Measurements from ENCODE around the gene SGMS1. TPM values are rescaled to one million over a fixed set of nuclear protein-coding genes. Genes with fewer than 3 reads are reported as not detected.

SGMS1 gene
- total RNA-seq, 1 experiment from 2014 or later: 24.7 TPM

DNA sequence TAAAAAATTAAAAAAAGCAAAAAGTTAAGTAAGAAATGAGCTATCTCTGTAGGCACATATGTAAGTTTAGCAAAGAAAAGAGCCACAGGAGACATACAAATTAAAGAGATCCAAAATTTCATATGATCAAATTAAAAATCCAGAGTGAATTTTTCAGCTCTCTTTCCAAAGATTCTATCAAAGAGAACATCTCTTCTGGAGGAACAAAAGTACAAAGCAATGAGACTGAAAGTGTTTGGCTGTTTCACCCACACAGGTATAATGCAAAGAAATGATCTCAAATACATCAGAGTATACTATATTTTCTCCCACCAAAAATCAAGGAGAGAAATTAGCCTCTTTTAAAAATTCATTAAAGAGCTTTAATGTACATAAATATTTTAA is 297.6 kb downstream of the SGMS1 start:
- peak overlapping the region; percentile 74 for H3K4me3 Mint-ChIP-seq (ENCODE audit: unreplicated experiment)
- H3K9me3 Mint-ChIP-seq (ENCODE audit: unreplicated experiment): no peaks in the 10 kb centered on the region
- ChIA-PET POLR2A (interaction anchor here (0.6 to 6.1 kb wide), 24 partner anchors 8 to 774 kb away, joined by 3 to 63 read pairs (median 4); no protein-coding TSS in a partner anchor), CTCF (interaction anchor here (0.5 to 3.3 kb wide), 11 partner anchors 11 to 1086 kb away, joined by 3 to 11 read pairs (median 5); no protein-coding TSS in a partner anchor)
- H3K27me3 Mint-ChIP-seq (ENCODE audit: insufficient read depth, unreplicated experiment): no peaks in the 10 kb centered on the region
- peak overlapping the region; percentile 90 for H3K27ac Mint-ChIP-seq (ENCODE audit: low read depth, unreplicated experiment)
- no peaks in the 10 kb centered on the region for H3K36me3 Mint-ChIP-seq (ENCODE audit: insufficient read depth, unreplicated experiment)
- TF ChIP-seq, protein P1, sequence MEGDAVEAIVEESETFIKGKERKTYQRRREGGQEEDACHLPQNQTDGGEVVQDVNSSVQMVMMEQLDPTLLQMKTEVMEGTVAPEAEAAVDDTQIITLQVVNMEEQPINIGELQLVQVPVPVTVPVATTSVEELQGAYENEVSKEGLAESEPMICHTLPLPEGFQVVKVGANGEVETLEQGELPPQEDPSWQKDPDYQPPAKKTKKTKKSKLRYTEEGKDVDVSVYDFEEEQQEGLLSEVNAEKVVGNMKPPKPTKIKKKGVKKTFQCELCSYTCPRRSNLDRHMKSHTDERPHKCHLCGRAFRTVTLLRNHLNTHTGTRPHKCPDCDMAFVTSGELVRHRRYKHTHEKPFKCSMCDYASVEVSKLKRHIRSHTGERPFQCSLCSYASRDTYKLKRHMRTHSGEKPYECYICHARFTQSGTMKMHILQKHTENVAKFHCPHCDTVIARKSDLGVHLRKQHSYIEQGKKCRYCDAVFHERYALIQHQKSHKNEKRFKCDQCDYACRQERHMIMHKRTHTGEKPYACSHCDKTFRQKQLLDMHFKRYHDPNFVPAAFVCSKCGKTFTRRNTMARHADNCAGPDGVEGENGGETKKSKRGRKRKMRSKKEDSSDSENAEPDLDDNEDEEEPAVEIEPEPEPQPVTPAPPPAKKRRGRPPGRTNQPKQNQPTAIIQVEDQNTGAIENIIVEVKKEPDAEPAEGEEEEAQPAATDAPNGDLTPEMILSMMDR (IDR thresholded peaks at IDR 0.05; ENCODE audit: unreplicated experiment): no peak
- intact Hi-C loops (cut with micrococcal nuclease): loop anchor here (5.0 kb wide), 2 partner anchors 71 to 91 kb away; no protein-coding TSS in a partner anchor
- no TSS peak for BruUV-seq (replicated peaks)
- peaks cover 44% of the 10 kb centered on the region for H3K4me1 Mint-ChIP-seq (ENCODE audit: insufficient read depth, unreplicated experiment)
- DNase-seq (ENCODE audit: unreplicated experiment): no peak

DNA sequence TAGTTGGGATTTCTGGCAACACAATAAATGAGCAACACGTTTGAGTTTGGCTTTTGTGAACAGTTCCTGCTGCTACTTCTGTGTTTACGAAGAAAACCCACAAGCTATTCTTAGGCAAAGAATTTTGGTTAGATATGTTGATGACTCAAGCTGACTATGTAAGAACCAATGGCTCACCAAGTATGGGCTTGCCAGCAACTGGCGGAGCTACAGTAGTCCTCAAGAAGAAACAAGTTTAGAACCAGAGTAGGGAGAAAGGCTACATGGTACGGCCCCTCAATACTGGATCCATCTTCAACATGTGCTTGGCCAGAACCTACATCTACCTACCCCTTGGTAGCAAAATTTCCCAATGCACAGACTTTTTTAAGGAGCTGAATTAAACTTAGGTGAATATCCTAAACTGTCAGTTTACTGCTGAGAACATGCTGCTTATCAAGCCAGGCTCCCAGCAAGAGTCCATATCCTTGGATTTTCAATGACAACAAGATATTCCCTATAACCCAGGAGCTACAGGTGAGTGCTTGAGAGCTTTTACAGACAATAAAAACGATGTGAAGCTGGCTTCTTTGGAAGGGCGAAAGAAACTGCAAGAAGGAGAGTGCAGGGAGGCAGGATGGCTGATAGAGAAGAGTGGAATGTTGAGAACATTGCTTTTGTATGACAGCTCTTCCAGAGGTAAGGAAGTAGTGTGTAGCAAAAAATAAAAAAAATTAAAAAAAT is 298.1 kb downstream of the SGMS1 start:
- H3K27me3 Mint-ChIP-seq (ENCODE audit: insufficient read depth, unreplicated experiment): no peaks in the 10 kb centered on the region
- H3K9me3 Mint-ChIP-seq (ENCODE audit: unreplicated experiment): no peaks in the 10 kb centered on the region
- H3K27ac Mint-ChIP-seq (ENCODE audit: low read depth, unreplicated experiment): peak overlapping the region; percentile 10
- peak; percentile 93 for DNase-seq (ENCODE audit: unreplicated experiment)
- TF ChIP-seq, protein P1 (IDR thresholded peaks at IDR 0.05; ENCODE audit: unreplicated experiment): no peak
- ChIA-PET POLR2A (interaction anchor here (0.7 to 6.1 kb wide), 24 partner anchors 8 to 774 kb away, joined by 3 to 63 read pairs (median 4); partner anchors contain the start of gene ASAH2B), CTCF (interaction anchor here (0.5 to 3.3 kb wide), 12 partner anchors 11 to 1086 kb away, joined by 3 to 11 read pairs (median 4); no protein-coding TSS in a partner anchor)
- no TSS peak for BruUV-seq (replicated peaks)
- no peaks in the 10 kb centered on the region for H3K36me3 Mint-ChIP-seq (ENCODE audit: insufficient read depth, unreplicated experiment)
- H3K4me3 Mint-ChIP-seq (ENCODE audit: unreplicated experiment): peak overlapping the region; percentile 50
- peaks cover 44% of the 10 kb centered on the region for H3K4me1 Mint-ChIP-seq (ENCODE audit: insufficient read depth, unreplicated experiment)
- intact Hi-C loops (cut with micrococcal nuclease): loop anchor here (5.0 kb wide), 2 partner anchors 72 to 92 kb away; no protein-coding TSS in a partner anchor

DNA sequence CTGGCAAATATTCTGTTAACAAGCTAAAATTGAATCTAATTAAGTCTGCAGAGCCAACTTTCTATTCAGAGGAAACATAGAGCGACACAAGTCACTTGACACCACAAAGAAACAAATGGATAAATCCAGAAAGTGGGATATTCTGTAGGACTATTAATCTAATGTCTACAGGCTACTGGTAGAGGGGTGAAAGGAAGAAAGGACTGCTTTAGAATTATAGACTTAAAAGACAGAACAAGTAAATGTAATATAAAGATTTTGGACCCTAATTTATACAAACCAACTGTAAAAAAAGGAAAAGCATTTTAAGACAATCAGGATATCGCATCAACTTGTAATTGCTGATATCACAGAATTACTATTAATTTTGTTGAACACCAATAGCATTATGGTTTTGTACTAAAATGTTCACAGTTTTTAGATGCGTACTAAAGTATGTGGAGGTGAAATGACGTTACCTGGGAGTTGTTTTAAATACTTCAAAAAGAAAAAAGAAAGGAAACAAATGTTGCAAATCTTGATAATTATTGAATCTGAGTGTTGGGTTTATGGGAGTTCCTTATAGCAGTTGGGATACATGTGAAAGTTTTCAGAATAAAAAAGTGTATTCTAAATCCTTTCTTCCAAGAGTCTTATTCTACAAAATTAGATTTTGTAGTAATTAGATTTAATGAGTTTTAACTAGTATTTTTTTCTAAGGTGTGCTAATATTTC is 298.9 kb downstream of the SGMS1 start:
- DNase-seq (ENCODE audit: unreplicated experiment): no peak
- Mint-ChIP-seq H3K4me1 (ENCODE audit: insufficient read depth, unreplicated experiment) (peaks cover 44% of the 10 kb centered on the region), H3K27ac (ENCODE audit: low read depth, unreplicated experiment) (peak overlapping the region; percentile 10), H3K9me3 (ENCODE audit: unreplicated experiment) (no peaks in the 10 kb centered on the region), H3K27me3 (ENCODE audit: insufficient read depth, unreplicated experiment) (no peaks in the 10 kb centered on the region), H3K4me3 (ENCODE audit: unreplicated experiment) (no peak overlapping the region), H3K36me3 (ENCODE audit: insufficient read depth, unreplicated experiment) (no peaks in the 10 kb centered on the region)
- ChIA-PET POLR2A (interaction anchor here (0.6 to 6.1 kb wide), 14 partner anchors 10 to 1904 kb away, joined by 3 to 63 read pairs (median 5); partner anchors contain the start of gene ASAH2B), CTCF (interaction anchor here (0.6 to 3.3 kb wide), 5 partner anchors 10 to 181 kb away, joined by 3 to 11 read pairs (median 4); no protein-coding TSS in a partner anchor)
- TSS peak; percentile 16 for BruUV-seq (replicated peaks)
- intact Hi-C loops (cut with micrococcal nuclease): loop anchor here (5.0 kb wide), 2 partner anchors 72 to 92 kb away; no protein-coding TSS in a partner anchor
- TF ChIP-seq, protein P1 (IDR thresholded peaks at IDR 0.05; ENCODE audit: unreplicated experiment): no peak

Measured in MCF 10A (cell line).